Neural progenitor cell (in vitro differentiated cells): ENCODE data around the gene ADCY6.

Source experiments
- CTCF ChIP-seq: fragments of 200-600 bp; sonication (generic); IDR thresholded peaks from 2 replicates; pipeline ENCODE4 v1.5.1; 2017; ENCODE audit warnings: antibody characterized with exemption, mild to moderate bottlenecking
- EZH2 ChIP-seq: fragments of 200-600 bp; sonication (generic); IDR thresholded peaks from 2 replicates; pipeline ENCODE4 v1.6.1; 2017; ENCODE audit warnings: antibody characterized with exemption, mild to moderate bottlenecking, moderate library complexity

- TF ChIP-seq EZH2 (no peak), CTCF (no peak)
Observed at GRCh38 chr12:48826209-48826855, 37.4 kb upstream of the ADCY6 start.
